Measurements from ENCODE around the gene MAPK1. TPM values are rescaled to one million over a fixed set of nuclear protein-coding genes. Genes with fewer than 3 reads are reported as not detected.
A peak's percentile ranks its signal among the peaks of the same experiment; 100 is the strongest.
"Not testable (repeated sequence)": the region's sequence is repeated elsewhere in the genome, so short reads cannot be mapped to it uniquely, and the experiment has no call there.

MAPK1 gene
- total RNA-seq, 1 donor from 2014 or later = 44.4 TPM

DNA sequence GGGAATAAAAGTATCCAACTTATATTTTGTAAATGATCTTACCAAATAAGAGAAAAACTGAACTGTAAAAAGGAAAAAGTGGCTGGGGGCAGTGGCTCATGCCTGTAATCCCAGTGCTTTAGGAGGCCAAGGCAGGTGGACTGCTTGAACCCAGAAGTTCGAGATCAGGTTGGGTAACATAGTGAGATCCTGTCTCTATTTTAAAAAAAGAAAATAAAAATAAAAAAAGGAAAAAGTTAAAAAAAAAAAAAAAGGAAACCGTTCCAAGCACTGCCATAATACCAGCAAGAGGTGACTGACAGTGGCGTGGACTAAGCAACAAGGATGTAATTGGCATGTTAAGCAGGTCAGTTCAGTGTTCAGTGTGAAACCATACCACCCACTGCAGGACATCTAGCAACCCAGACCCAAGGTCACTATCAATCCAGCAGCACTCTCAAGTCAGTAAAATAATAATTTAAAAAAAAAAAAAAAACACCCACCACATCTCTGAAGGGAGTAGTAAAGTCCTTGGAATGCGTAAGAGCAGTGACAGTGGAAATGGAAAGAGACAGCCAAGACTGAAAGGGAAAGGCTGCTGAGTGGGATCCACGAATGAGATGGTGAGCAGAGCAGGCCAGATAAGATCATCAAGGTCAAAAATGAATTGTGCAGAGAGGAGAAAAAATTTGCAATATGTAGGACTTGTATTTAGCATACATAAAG lies 43.6 kb downstream of the MAPK1 start:
- peak in 1 of 2 donors; percentile 52 for DNase-seq (ENCODE audit: low read depth in 2 of 2)

DNA sequence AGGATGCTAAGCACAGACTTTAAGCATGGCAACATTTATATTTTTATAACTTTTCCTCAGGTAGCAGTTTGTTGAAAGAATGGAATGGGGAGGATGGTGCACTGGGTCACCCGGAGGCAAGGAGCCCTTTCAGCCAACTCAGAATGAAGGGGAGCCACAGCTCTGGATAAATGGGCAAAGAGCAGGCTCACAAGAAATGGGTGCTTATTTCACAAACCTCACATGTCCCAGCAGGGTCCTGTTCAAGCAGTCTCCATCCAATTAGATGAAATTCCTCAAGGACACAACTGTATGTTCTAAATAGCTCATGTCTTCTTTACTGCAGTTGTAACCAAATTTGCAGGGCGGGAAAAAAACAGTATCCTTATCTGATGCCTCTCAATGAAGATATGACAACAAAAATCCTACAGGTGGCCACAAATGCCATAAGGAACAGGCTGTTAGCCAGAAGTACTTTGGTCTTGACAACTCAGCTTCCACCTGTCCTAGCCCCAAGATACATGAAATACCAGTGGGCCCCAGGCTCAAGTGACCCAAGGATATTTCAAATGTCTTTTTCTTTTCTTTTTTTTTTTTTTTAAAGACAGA lies 48.2 kb downstream of the MAPK1 start:
- DNase-seq (ENCODE audit: low read depth in 2 of 2) = no peak

DNA sequence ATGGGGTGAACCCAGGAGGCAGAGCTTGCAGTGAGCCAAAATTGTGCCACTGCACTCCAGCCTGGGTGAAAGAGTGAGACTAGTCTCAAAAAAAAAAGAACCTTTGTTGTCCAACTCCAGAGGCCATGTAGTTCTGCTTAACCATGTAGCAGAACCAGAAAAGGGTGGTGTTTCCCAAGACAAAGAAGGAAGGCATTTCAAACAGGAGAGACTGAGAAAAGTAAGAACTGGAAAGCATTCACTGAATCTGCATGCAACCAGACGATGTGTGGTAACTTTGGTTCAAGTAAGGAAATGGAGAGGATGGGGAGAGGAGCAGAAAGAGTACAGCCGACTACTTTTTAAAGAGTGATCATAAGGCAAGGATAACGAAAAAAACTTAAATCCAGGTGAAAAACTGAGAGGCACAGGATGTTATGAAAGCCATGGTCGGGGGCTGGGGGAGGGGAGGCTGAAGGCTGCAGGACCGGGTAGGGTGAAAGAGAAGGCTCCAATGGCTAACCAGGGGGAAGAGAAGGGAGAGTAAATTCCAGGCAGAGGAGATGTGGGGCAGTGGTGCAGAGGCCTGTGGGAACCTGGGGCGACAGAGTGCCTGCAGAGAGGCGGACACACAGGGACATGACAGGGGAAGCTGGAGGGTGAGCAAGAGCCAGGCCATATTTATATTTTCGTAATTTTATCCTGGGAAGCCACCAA lies 48.8 kb downstream of the MAPK1 start:
- no peak for DNase-seq (ENCODE audit: low read depth in 2 of 2)

DNA sequence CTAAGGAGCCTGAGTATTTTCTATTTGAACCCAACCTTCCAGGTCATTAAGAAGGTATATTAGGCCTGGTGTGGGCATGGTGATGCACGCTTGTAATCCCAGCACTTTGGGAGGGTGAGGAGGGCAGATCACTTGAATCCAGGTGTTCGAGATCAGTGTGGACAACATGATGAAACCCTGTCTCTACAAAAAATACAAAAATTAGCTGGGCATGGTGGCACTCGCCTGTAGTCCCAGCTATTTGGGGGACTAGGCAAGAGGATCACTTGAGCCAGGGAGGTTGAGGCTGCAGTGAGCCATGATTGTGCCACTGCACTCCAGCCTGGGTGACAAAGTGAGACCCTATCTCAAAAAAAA lies 50.0 kb downstream of the MAPK1 start:
- DNase-seq (ENCODE audit: low read depth in 2 of 2) = not testable (repeated sequence)

DNA sequence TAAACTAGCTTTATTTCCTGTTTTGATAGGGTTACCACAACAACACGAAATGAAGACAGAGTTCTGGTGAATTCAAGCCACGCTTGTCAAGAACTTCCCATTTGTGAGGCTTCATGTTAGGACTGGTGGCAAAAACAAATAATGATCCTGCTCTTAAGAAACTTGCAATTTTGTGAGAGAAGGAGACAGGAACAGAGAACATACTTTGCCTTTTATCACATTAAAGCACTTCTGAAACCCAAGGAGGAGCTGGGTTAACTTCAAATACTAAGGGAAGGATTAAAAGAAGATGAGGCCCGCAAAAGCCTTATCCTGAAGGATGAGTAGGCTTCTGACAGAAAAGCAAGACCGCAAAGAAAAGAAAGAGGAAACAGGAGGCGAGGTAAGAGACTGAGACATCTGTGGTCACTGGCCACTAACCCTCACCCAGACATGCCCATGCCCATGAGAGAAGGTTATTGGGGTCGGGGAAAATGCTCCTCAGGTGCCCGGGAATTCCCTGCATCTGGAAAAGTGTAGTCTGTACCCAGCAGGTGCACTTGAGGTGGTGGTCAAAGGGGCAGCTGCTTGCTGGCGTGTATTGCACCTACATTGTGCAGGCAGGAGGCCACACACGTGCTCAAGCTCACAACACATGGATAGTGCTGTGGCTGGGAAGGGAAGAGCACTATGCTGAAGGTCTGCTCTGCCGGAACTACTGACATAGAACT lies 50.5 kb downstream of the MAPK1 start:
- peak; percentile 93 to 97 for DNase-seq (ENCODE audit: low read depth in 2 of 2)

DNA sequence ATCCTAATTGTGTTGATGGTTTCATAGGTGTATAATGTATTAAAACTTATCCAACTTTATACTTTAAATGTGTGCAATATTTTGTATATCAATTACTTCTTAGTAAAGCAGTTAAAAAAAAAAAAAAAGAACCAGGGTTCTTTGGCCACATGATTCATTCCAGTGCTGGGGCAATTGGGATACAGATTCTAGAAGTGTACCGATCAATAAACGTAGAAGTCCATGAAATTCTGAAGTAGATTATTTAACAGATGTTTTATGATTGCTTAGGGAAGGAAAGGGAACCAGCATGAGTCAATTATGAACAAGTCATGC lies 51.0 kb downstream of the MAPK1 start:
- DNase-seq (ENCODE audit: low read depth in 2 of 2) = no peak

DNA sequence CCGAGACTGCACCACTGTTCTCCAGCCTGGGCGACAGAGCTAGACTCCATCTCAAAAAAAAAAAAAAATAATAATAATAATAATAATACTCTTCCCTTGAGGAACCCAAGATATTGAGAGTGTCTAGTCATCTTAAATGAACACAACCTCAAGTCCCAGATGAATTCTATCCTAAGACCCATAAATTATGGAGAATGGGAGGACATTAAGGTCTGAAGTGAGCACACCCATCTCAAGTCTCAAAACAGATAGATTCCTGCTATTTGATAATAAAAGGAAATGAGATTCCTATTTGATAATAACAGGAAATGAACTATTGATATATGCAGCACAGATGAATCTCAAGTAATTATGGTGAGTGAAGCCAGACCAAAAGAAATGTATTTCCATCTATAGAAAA lies 51.5 kb downstream of the MAPK1 start:
- peak in 1 of 2 donors; percentile 22 for DNase-seq (ENCODE audit: low read depth in 2 of 2)

DNA sequence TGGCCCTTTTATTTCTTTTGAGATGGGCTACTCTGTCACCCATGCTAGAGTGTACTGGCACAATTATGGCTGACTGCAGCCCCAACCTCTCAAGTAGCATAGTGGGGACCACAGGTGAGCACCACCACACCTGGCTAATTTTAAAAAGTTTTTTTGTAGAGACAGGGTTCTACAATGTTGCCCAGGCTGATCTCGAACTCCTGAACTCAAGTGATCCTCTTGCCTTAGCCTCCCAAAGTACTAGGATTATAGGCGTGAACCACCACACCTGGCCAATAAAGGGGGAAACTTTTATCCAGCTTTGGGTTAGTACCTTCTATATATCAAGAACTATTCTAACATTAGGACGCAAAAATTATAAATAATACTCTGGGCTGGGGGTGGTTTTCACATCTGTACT lies 52.1 kb downstream of the MAPK1 start:
- no peak for DNase-seq (ENCODE audit: low read depth in 2 of 2)

DNA sequence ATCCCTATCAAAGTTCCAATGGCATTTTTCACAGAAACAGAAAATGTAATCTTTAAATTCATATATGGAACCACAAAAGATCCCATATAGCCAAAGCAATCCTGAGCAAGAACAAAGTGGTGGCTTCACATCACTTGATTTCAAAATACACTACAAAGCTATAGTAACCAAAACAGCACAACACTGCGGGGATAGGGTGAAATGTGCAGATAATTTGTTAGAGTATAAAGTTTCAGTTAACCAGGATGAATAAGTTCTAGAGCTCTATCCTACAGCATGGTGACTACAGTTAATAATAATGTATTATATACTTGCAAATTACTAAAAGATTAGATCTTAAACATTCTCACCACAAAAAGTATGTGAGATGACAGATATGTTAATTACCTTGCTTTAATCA lies 55.5 kb downstream of the MAPK1 start:
- DNase-seq (ENCODE audit: low read depth in 2 of 2) = no peak

DNA sequence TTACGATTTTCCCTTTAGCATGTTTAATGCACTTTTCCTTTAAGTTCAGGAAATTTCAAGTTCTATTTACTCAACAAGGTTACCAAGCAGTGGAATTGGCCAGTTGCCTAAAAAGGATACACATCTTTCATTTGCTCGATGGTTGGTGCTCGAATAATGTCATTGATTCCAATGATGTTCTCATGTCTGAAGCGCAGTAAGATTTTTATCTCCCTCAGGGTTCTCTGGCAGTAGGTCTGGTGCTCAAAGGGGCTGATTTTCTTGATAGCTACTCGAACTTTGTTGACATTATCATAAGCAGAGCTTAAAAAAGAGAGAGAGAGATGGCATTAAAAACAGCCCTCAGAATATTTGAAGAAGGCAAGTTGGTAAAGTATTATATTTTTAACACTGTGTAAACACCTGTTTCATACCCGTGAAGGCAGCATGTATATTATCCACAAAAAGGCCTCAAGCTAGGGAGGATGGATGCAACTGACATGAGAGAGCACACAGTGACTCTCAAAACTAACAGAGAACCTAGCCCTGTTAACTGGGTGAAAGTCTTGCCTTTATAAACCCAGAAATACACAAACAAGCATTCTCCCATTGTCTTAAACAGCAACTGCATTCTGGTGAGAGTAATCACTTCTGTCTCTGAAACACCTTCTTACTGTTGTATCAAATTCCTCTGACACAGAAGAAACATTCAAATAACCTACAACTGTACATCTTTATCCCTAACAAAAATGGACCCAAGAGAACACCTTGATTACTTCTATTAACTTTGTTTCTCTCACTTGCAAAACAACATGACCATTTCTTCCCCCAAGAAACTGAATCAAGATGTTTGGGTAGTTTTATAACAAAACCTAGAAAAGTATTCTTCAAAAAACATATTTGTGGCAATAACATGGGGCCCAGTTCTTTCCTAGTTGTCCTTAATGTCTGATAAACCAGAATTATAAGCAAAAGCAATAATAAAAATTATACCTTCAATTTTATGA lies 59.6 kb downstream of the MAPK1 start:
- peak; percentile 68 to 75 for DNase-seq (ENCODE audit: low read depth in 2 of 2)

DNA sequence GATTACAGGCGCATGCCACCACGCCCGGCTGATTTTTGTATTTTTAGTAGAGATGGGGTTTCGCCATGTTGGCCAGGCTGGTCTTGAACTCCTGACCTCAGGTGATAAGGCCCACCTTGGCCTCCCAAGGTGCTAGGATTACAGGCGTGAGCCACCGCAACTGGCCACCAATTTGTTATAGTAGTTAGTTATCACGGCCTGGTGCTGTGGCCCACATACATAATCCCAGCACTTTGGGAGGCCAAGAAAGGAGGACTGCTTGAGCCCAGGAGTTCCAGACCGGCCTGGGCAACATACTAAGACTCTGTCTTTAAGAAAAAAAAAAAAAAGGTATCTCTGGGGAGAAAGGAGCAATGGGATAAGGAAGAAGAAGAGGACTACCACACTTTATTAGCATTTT lies 62.1 kb downstream of the MAPK1 start:
- DNase-seq (ENCODE audit: low read depth in 2 of 2) = not testable (repeated sequence)

DNA sequence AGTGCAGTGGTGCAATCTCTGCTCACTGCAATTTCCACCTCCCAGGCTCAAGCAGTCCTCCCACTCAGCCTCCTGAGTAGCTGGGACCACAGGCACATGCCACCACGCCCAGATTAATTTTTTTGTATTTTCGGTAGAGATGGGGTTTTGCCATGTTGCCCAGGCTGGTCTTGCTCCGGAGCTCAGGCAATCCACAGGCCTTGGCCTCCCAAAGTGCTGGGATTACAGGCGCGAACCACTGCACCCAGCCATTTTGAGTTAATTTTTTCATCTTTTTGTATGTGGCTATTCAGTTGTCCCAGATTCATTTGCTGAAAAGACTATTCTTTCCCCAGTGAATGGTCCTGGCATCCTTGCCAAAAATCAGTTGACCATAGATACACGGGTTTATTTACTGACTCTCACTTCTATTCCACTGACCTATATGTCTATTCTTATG lies 63.6 kb downstream of the MAPK1 start:
- DNase-seq (ENCODE audit: low read depth in 2 of 2) = no peak

DNA sequence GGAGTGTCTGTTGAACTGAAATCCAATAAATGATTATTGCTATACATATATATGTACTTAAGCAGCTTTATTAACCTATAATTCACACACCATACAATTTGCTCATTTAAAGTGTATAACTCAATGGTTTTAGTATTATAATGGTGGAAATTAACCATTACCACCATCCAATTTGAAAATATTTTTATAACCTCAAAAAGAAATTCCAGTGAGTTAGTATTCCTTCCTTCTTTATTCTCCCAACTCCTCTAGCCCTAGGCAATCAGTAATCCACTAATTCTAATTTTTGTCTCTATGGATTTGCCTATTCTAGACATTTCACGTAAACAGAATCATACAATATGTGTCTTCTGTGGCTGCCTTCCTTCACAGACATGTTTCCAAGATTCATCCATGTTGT lies 64.8 kb downstream of the MAPK1 start:
- DNase-seq (ENCODE audit: low read depth in 2 of 2) = no peak

DNA sequence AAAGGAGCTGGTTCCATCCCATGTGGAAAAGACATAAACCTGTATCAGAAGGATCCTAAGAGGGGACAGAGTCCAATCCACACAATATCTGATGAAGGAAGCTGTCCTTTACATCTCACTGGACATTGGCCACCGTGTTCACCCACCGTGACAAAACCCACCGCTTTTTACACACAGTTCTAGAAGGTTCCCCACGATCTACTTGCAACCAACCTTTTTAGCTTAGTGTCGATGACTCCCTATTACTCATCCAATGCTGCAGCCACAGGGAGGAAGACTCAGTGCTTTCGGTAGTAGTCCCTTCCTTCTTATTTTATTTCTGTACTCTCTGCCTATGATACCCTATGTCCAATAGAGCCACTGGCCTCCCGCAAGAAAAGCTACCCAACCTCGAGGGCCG lies 65.4 kb downstream of the MAPK1 start:
- DNase-seq (ENCODE audit: low read depth in 2 of 2) = peak in 1 of 2 donors; percentile 40

DNA sequence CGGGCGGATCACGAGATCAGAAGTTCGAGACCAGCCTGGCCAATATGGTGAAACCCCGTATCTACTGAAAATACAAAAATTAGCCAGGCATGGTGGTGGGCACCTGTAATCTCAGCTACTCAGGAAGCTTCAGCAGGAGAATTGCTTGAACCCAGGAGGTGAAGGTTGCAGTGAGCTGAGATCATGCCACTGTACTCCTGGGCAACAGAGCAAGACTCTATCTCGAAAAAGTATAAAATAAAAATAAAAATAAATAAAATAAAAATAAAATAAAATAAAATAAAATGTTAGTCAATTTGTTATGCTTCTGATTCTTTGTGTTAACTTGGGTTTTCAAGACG lies 66.2 kb downstream of the MAPK1 start:
- DNase-seq (ENCODE audit: low read depth in 2 of 2) = not testable (repeated sequence)

DNA sequence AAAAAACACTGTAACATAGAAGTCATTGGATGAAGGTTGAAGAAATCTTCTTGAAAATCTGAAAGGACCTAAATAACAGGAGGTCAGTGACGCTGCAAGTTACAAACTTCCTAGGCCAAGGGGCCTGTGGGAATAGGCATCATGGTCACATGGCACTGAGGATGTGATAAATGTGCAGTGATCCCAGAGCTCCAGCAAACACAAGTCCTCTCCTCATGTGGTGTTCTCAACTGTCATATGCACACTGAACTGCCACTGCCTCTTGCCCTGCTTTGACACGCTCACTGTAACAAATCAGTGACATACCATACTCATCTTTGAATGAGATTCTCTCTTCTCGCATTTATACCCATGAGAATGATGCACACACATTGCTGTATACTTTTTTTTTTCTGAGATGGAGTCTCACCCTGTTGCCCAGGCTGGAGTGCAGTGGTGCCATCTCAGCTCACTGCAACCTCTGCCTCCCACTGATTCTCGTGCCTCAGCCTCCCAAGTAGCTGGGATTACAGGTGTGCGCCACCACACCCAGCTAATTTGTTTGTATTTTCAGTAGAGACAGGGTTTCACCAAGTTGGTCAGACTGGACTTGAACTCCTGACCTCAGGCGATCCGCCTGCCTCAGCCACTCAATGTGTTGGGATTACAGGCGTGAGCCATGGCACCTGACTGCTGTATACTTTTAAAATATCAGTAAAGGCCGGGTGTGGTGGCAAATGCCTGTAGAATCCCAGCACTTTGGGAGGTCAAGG lies 66.7 kb downstream of the MAPK1 start:
- DNase-seq (ENCODE audit: low read depth in 2 of 2) = no peak

DNA sequence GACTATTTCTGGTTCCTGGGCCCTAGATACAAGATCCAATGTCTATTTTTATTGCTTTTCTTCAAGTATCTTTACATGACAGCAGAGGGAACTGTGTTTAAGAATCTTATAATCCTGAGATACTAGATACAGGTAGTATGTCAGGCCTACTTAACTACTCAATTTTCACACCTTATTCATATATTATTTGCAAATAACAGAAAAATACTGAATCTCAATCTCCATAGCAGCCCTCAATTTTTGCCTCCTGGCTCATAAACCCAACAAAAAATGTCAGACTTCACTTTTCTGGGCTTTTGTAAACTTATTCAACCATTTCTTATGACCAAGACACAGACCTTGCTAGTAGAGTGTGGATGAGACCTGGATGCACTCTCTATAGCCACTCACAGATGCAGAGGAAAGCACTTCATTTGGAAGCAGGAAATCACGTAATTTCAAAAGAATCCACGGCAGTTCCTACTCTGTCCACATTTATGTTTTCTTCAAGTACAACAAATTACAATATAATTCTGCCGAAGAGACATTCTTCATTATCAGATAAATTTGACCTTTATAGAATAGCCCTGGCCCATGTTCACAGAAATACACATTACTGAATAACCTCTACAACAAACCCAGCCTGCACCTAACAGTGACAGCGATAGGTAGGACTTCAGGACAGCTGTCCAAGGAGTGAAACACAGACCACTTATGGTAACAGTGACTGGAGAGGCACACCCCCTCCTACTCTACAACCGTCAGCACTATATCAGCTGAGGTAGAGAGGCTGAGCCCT lies 69.8 kb downstream of the MAPK1 start:
- peak; percentile 70 to 89 for DNase-seq (ENCODE audit: low read depth in 2 of 2)

DNA sequence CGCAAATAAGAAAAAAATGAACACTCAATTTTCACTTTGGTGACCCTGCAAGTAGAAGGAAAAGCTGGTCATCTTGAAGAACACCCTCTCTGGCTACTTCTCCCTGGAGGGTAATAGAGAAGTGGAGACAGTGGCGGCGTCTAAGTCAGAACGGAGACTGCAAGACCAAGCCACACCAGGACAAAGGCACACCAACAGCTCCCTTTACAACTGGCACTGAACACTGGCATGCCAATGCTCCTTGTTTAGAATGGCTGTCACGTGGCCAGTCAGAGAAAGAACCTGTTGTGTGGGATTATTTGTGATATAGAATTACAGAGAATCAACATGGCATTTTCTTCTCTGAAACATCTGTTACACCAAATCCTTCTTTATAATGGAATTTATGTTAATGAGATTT lies 70.6 kb downstream of the MAPK1 start:
- DNase-seq (ENCODE audit: low read depth in 2 of 2) = no peak

DNA sequence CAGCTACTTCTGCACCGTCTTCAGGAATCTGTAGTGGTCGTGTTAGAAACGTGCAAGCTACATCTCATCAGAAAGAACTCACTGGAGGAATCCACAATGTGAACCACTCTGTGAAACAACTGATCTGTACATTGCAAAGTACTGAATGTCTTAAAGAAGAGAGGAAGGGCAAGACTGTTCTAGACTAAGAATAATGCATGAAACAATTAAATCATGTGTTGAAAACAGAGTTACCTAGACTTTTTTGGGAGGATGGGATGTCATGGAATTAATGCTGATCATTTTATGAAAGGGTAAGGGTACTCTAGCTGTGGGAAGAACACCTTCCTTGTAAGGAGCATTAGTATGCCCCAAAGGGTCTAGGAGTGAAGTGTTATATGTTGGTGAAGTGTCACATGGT lies 71.2 kb downstream of the MAPK1 start:
- no peak for DNase-seq (ENCODE audit: low read depth in 2 of 2)

DNA sequence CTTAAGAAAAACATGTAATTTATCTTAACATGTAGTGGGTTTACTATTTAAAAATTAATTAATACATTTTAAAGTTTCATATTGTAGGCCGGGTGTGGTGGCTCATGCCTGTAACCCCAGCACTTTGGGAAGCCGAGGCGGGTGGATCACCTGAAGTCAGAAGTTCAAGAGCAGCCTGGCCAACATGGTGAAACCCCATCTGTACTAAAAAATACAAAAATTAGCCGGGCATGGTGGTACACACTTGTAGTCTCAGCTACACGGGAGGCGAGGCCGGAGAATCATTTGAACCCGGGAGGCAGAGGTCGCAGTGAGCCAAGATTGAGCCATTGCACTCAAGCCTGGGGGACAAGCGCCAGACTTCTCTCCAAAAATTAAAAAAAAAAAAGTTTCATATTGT lies 73.7 kb downstream of the MAPK1 start:
- not testable (repeated sequence) for DNase-seq (ENCODE audit: low read depth in 2 of 2)

All from lung microvascular endothelial cell (primary cell).